Islet precursor cell (in vitro differentiated cells): Measurements from ENCODE around the gene TSHZ2.
"Not testable (repeated sequence)": the region's sequence is repeated elsewhere in the genome, so short reads cannot be mapped to it uniquely, and the experiment has no call there.

Source experiments
- DNase-seq: peaks from one replicate; pipeline ENCODE4 v3.0.0-alpha.2; 2018

TSHZ2 gene

GRCh38 chr20:53438368-53438767 is 466.2 kb downstream of the TSHZ2 start:
- no peak for DNase-seq

- no peak for DNase-seq
Observed at GRCh38 chr20:53439046-53439445, 466.9 kb downstream of the TSHZ2 start.

- DNase-seq, result no peak
Observed at GRCh38 chr20:53439616-53440015, 467.5 kb downstream of the TSHZ2 start.

- DNase-seq, result no peak
Observed at GRCh38 chr20:53444401-53445149, 472.4 kb downstream of the TSHZ2 start.

GRCh38 chr20:53445321-53445731 is 473.2 kb downstream of the TSHZ2 start:
- no peak for DNase-seq

GRCh38 chr20:53445932-53446331 is 473.8 kb downstream of the TSHZ2 start:
- DNase-seq, result no peak

GRCh38 chr20:53447316-53447715 is 475.2 kb downstream of the TSHZ2 start:
- no peak for DNase-seq

- no peak for DNase-seq
Observed at GRCh38 chr20:53448426-53448825, 476.3 kb downstream of the TSHZ2 start.

- no peak for DNase-seq
Observed at GRCh38 chr20:53448875-53449274, 476.7 kb downstream of the TSHZ2 start.

GRCh38 chr20:53453076-53453475 is 480.9 kb downstream of the TSHZ2 start:
- no peak for DNase-seq

- no peak for DNase-seq
Observed at GRCh38 chr20:53454675-53455276, 482.6 kb downstream of the TSHZ2 start.

GRCh38 chr20:53463101-53463972 is 491.2 kb downstream of the TSHZ2 start:
- DNase-seq, result no peak

- no peak for DNase-seq
Observed at GRCh38 chr20:53466279-53466678, 494.1 kb downstream of the TSHZ2 start.

- no peak for DNase-seq
Observed at GRCh38 chr20:53468587-53468986, 496.4 kb downstream of the TSHZ2 start.

- not testable (repeated sequence) for DNase-seq
Observed at GRCh38 chr20:53472859-53473258, 500.7 kb downstream of the TSHZ2 start.

GRCh38 chr20:53480913-53481312 is 508.8 kb downstream of the TSHZ2 start:
- DNase-seq, result no peak

GRCh38 chr20:53487461-53488200 is 515.5 kb downstream of the TSHZ2 start:
- DNase-seq, result no peak

GRCh38 chr20:53488775-53489272 is 516.7 kb downstream of the TSHZ2 start:
- DNase-seq, result no peak

- no peak for DNase-seq
Observed at GRCh38 chr20:53489528-53489927, 517.4 kb downstream of the TSHZ2 start.

GRCh38 chr20:53490620-53491019 is 518.5 kb downstream of the TSHZ2 start:
- DNase-seq, result no peak

GRCh38 chr20:53491462-53491861 is 519.3 kb downstream of the TSHZ2 start:
- DNase-seq, result no peak

- DNase-seq, result no peak
Observed at GRCh38 chr20:53492212-53492611, 520.1 kb downstream of the TSHZ2 start.
